GM18499 (cell line): ENCODE measurements around the gene COL4A2.
"Not testable (repeated sequence)": the region's sequence is repeated elsewhere in the genome, so short reads cannot be mapped to it uniquely, and the experiment has no call there.

Source experiments
- ATAC-seq: cut with Tn5 transposase; IDR thresholded peaks from one replicate; pipeline ENCODE4 v1.9.1; 2021; ENCODE audit warnings: moderate number of reproducible peaks; ENCODE audit not compliant: insufficient read depth, unreplicated experiment

The COL4A2 gene

DNA sequence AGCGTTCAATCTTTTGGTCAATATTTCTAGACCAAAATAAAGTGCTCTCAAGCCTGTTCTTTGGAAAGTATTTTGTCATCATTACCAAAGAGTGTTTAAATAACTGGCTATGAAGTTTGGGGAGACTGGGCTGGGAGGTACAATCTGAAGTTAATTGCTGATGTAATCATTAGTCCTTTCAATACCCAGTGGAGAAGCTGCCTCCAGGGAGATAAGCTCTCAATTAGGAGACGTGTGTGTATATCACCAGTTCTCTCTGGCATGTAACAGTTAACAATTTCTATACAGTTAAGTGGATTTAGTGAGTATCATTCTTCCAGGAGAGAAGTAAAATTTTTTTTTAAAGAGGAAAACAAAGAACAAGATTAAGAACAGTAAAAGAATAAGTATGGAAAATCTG is 1.5 kb upstream of the COL4A2 start:
- ATAC-seq = no peak

DNA sequence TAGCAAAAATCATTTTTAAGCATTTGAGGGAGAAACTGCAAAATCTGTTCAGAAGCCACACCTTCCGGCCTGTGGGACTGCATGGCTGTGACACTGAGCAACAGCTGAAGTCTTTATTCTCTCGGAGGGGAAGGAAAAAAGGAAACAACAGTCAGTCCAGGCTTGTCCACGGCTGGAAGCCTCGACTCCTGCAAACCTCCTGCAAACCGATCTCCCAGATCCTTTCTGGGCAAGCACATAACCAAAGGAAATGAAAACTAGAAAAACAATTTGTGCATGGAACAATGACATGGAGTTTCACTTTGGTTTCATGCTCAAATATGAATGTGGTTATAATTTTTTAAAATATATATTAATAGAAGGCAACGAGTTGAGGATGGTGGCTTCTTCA is 1.1 kb upstream of the COL4A2 start:
- no peak for ATAC-seq

DNA sequence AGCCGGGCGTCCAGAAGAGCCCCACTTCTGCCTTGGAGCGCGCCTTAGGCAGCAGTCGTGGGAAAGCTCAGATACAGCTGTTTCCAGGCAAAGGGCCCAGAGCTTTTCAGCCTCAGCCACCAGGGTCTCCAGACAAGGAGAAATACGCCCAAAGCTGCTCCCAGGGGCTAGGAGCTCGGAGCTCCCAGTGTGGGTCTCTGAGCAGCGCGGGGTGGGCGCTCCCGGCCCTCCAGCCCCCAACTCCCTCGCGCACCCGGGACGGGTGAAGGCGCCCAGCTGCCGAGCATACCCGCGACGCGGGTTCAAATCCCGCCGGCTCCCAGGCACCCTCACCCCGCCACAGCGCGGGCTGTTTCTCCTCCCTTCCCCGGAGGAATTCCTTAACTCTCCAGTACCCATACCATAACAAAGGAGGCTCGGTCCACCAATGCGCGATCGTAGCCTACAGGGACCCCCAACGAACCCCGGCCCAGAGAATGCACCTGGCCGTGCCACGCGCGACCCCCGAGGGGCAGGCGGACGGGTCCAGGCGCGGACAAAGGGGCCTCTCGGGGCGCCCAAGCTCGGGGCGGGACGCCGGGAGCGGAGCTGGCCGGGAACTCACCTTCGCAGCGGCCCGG is 634 bp upstream of the COL4A2 start:
- ATAC-seq = no peak

DNA sequence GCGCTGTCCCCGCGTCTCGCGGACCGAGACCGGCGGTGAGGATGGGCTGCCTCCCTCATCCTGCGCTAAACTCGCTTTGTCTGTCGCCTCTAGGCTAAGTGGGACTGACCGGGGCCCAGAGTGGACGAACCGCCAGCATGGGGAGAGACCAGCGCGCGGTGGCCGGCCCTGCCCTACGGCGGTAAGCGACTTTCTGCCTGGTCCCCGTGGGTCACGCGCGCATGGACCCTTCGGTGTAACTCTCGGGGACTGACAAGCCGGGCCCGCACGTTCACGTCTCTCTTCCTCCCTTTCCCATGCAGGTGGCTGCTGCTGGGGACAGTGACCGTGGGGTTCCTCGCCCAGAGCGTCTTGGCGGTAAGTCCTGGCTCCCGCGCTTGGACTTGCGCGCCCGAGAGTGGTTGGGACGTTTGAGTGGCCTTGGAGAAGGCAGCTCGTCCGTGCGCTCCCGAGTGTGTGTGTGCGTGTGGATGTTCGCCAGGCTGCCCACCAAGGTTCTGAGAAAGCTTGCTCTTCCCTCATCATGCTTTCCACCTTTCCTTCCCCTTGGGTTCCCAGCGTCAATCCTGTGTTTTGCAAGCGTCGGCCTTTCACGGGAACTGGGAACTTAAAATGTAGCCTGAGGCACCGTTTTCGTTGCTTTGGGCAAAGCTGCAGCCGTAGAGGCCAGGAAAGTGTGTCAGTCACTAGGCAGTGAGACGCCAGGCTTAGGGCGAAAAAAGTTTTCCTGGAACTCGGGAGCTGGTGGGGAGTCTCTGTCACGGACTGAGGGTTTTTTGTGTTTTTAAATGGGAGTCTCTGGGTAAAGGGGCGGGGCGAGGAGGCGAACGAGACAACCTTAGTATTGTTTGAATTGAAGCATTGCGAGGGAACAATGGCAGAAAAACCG is 927 bp downstream of the COL4A2 start:
- no peak for ATAC-seq

DNA sequence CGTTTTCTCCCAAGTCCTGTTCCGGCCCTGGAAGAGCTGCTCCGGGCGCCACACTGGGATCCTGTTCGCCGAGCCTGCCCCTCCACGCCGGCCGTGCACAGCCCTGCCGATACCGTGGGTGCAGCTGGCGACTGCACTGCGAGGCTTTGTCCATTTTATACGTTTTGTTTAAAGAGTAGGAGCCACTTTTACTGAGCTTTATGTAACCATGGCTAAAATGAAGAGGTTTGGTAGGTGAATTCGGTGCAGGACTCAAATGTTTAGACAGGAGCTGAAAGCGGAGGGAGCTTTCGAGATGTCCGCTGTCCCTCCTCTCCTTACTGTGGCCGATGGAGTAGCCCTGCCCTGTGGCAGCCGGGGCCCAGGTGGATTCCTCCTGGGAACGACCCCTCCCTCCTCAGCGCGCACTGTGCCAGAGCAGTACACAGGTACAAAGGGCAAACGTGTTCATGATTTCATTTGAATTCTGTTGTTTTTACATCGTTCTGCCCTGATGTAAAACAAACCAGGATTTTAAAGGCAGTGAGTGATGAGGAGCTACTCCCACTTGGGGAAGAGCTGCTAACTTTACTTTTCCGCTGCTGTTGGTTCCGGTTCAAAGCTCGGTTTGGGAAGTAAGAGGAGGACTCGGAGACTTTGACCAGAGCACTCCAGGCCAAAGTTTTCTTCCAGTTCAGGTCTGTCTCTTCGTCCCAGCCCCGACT is 1.7 kb downstream of the COL4A2 start:
- no peak for ATAC-seq

DNA sequence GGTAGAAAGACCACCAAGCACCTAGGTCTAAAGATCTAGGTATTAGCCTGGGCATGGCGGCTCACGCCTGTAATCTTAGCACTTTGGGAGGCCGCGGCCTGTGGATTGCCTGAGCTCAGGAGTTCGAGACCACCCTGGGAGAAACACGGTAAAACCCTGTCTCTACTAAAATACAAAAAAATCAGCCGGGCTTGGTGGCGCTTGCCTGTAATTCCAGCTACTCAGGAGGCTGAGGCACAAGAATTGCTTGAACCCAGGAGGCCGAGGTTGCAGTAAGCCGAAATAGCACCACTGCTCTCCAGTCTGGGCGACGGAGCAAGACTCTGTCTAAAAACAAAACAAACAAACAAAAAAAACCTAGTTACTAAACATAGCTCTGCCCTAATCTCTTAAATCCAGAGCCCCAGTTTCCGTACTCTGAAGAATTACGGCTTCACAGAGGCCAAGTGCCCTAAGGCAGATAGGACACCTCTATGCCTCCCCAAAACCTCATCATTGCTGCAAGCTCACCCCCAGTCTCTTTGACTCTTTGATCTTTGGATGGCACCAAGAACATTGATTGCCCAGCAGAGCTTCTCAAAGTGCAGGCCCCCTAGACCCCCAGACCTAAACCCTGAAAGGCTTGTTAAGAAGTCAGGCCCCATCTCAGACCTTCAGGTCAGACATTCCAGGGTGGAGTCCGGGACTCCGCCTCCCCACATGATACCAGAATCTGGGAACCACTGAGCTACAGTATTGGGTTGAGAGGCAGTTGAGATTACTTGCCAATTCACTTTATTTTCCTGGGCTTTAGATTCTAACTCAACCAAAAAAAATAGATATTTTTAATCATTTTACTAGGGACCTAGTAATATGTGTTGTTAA is 2.8 kb downstream of the COL4A2 start:
- ATAC-seq = no peak

DNA sequence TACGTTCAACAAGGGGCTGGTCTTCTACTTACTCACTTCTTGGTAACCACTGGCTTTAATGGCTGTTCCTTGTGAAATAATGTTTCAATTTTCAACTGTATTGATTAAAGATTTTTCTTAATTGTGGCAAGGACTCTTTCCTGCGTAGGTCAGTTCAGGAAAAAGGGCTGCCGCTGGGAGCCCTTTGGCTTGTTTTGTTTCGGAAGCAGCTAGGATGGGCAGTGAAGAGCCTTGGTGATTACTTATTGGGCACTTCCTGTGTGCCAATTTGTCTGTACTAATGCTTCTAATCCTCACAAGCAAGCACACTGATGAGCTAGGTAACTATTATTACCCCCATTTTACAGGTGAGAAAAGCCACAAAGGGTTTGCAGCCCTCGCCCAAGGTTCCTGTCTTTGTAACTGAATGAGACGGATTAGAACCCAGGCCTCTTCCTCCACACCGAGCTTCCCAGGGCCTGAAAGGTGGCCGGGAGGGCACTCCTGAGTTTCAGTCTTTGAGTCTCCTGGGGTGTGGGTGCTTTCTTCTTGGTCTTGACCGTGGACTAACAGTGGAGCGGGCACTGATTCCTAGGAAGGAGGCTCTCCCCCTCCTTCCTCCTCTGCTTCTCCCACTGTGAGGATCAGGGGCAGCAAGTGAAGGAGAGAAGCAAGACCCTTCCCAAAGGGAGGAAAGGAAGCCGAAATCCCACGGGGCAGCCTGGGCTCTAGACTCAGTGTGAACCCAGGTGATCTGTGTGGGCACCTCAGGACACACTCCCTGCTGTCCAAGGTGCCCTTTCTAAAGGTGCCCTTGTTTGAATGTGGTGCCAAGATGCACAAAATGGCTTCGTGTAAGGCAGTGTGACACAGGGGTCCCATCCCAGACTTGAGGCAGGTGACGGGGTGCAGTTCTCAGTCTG is 3.7 kb downstream of the COL4A2 start:
- no peak for ATAC-seq

DNA sequence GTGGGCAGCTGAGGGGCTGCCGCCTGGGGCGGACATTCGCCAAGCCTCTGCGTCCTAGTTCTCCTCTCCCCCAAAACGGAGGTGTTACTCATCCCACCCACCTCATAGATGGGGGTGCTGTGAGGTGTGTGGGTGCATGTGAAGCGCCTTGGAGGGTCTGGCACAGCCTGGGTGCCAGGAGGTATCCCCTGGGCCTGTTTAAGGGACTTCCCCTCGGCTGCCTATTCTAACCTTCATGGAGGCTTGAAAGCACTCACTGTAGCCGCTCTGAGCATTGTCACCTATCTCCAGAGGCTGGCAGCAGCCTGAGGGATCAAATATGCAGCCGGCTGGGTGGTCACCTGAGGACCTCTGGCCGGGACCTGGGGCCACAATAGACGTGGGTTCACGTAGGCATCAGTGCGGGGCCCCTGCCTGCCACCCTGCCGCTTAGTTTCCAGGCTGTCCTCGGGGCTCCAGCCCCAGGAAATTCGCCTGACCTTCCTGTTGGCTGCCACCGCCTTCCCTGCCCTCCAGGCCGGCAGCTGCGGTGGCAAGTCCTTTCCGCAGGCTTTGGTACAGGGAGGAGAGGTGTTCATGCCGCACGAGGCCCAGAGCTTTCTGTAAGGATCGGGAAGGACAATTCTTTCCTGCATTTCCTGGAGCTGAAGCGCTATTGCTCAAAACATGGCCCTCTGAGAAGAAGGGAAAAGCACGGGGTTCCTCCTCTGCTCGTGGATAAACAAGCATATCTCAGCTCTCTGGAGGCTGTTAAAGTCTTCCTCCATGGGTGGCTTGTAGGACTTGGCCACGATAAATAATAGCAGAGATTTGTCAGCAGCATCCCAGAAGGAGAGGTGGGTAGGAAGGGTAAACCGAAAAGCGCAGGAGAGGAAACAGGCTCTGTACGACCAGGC is 4.6 kb downstream of the COL4A2 start:
- no peak for ATAC-seq

DNA sequence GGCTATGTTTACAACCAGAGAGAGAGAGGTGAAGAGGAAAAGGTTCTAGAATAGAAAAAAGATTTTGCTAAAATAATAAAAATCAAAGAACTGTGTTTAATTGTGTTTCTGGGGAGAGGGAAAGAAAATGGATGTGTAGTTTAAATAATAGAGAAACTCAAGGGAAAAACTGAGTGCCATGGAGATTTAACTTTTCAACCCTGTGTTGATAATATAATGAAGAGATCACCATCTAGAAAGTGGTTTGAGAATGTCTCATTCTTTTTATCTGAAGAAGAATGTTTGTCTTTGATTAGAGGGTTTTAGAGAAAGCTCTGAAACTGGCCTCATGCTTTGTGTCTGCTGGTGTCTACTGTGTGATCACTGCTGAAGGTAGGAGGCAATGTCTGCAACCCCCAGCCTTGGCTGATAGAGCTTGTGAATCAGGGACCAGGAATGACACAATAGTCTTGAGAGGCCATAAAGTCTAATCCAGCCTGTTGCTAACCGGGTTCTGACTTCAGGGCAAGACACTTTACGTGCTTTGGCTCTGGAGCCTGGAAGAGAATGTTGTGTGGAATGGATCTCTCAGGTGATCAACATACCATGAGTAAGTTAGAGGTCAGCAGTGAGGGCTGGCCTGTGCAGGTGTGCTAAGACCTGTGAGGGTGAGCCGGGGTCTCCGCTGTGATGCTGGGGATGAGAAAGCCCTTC is 5.4 kb downstream of the COL4A2 start:
- no peak for ATAC-seq

DNA sequence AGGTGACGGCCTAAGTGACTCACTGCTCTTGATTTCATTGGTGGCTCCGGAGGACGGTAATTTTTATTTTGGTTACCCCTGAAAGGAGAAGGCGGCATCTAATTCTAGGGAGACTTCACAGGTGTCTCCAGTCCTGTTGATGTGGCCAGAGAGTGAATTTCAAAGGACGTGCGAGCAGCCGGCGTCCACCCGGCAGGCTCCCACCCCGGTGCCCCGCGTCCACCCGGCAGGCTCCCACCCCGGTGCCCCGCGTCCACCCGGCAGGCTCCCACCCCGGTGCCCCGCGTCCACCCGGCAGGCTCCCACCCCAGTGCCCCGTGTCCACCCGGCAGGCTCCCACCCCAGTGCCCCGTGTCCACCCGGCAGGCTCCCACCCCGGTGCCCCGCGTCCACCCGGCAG is 6.2 kb downstream of the COL4A2 start:
- ATAC-seq = not testable (repeated sequence)

DNA sequence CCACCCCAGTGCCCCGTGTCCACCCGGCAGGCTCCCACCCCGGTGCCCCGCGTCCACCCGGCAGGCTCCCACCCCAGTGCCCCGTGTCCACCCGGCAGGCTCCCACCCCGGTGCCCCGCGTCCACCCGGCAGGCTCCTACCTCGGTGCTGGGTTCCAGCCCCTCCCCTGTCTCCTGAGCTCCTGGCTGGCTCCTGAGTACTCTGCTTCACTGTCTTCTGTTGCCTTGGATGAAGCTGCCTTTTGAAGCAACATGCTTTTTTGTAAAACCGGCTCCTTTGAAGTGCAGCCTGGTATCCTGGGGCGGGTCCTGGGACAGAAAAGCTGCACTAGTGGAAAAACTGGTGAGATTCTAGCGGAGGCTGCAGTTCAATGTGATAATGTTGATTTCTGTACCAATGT is 6.6 kb downstream of the COL4A2 start:
- not testable (repeated sequence) for ATAC-seq

DNA sequence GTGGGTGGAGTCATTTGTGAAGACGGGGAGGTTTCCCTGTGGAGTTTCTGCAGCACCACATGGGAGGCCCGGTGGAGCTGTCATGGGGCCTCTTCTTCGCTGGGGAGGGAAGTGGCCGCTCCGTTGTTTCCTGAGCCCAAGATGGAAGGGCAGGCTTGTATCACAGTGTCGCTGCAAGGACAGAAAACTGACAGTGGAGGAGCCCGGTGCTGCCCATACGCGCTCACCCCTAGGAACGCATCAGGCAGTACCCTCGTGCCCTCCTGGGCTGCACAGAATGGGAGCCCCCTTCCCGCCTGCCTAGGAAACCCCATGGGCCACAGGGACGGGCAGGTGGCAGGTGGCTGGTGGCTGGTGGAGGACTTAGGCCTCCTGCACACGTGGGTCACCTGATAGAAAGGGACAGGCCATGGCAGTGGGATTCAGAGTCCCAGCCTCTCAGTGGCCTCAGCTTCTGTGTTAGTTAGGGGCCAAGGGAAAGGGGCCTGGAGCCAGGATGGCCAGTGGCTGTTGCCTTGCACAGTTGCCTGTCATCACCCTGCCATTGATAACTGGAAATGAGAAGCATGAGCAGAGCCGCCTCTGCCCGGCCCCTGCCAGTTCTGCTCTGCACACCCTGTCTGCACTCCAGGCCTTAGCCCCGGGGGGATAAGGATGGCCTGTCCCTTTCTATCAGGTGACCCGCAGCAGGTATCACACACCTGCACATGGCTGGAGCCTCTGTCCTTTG is 7.6 kb downstream of the COL4A2 start:
- ATAC-seq = no peak

DNA sequence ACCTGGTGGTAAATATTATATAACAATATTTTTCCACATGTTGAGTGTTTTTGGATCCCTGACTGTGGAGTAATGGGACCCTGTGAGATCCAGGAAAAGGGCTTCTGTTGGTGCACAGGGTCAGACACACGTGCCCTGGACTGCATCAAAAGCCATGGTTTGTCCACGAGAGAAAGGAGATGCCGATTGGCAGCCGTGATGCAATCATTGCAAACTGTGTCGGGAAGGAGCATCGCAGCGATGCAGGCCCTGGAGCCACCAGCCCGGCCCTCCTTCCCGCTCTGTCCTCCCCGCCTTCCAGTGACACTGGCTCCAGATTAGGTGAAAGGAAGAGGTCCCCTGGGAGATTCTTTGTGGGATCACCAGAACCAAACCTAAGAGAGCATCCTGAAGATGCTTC is 9.1 kb downstream of the COL4A2 start:
- ATAC-seq = no peak

DNA sequence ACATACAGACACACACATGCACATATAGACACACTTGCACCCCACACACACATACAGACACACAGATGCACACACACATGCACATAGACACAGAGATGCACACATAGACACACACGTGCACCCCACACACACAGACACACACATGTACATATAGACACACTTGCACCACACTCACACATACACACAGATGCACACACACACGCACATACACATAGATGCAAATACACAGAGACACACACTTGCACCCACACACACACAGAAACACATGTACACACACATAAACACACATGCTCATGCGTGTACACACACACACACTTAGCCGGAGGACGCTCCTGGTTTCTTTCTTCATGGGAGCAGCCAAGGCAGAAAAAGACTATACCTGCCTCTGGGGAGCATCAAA is 10.0 kb downstream of the COL4A2 start:
- ATAC-seq = no peak

DNA sequence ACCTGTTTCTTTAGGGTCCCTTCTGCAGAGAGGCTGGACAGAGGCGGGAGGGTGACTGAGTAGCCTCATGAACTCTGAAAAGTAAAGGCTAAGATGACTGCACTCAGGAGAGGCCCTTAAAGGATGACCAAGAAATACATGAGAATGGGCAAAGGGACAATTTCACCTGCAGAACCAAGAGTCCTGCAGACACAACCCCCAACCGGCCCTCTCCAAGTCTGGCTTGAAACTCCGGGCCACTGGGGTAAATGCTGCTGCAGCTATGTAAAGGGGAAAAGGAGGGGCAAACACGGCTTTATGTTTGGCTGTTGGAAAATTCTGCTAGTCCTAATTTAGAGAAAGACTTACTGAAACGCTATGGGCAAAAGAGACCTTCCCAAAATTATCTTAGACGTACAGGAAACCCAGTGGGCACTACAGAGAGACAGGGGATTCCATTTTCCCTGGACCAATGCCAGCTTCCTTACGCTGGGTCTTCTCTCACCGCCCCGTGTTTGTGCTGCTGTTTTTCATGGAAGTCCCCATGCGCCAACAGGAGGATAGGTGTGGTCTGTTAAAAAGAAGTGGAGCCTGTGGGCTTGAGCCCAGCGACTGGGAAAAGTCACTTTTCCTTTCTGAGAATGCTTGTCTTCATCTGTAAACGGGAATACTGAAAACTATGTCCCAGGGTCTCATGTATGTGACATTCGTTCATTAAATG is 10.6 kb downstream of the COL4A2 start:
- ATAC-seq = no peak

DNA sequence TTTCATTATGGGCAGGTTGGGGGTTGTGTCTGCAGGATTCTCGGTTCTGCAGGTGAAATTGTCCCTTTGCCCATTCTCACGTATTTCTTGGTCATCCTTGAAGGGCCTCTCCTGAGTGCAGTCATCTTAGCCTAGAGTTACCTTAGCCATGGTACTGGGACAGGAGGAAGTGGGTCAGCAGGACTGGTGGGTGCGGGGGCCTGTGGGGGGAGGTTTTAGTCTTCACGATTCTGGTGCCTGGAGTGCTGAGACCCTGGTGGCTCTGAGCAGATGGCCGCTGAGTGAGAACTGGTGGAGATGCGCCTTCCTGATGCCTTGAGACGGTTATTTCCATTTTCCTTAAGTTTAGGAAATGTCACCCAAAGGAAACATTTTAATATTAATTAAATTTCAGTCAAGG is 11.8 kb downstream of the COL4A2 start:
- ATAC-seq = no peak

DNA sequence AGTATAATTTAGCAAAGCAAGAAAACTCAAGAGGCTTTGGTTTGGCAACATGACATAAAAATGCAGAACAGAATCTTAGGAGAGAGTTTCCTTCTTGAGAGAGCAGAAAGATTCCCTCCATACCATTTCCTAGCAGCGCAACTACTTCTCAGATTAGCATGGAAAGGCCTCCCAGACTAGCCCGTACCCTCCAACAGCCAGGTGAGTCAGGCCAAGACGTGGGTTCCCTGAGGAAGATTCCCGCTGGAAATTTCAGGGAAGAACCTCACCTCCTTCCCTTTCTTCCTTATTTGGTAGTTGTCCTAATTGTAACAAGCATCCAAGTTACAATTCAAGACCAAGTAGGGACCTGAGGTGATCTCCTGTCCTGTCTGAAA is 12.3 kb downstream of the COL4A2 start:
- no peak for ATAC-seq
